ENCODE results near the gene RBM20.

GRCh38 chr10:110659558-110659957 is 15.4 kb downstream of the RBM20 start:
- TF ChIP-seq CTCF (IDR thresholded peaks at IDR 0.05) (no peak), POLR2A (IDR thresholded peaks at IDR 0.05) (no peak)

All from uterus (tissue), 2 donors.